Measurements from ENCODE around the gene LSR. TPM values are rescaled to one million over a fixed set of nuclear protein-coding genes. Genes with fewer than 3 reads are reported as not detected.
"Not testable (repeated sequence)": the region's sequence is repeated elsewhere in the genome, so short reads cannot be mapped to it uniquely, and the experiment has no call there.

LSR gene
- total RNA-seq, 2 donors from 2014 or later, result 7.6 to 9.3 TPM

- DNase-seq (ENCODE audit: low spot score) (no peak), ATAC-seq (ENCODE audit: insufficient number of reproducible peaks, low FRiP score, low read depth) (no peak)
- Histone ChIP-seq H3K36me3 (no peaks in the 10 kb centered on the region), H3K4me1 (ENCODE audit: control insufficient read depth in 1 of 2, low read depth in 2 of 2) (no peaks in the 10 kb centered on the region), H3K27ac (no peak overlapping the region), H3K4me3 (no peak overlapping the region), H3K27me3 (replicated peaks; ENCODE audit: insufficient read depth) (no peaks in the 10 kb centered on the region), H3K9me3 (no peaks in the 10 kb centered on the region)
- TF ChIP-seq, protein P1, sequence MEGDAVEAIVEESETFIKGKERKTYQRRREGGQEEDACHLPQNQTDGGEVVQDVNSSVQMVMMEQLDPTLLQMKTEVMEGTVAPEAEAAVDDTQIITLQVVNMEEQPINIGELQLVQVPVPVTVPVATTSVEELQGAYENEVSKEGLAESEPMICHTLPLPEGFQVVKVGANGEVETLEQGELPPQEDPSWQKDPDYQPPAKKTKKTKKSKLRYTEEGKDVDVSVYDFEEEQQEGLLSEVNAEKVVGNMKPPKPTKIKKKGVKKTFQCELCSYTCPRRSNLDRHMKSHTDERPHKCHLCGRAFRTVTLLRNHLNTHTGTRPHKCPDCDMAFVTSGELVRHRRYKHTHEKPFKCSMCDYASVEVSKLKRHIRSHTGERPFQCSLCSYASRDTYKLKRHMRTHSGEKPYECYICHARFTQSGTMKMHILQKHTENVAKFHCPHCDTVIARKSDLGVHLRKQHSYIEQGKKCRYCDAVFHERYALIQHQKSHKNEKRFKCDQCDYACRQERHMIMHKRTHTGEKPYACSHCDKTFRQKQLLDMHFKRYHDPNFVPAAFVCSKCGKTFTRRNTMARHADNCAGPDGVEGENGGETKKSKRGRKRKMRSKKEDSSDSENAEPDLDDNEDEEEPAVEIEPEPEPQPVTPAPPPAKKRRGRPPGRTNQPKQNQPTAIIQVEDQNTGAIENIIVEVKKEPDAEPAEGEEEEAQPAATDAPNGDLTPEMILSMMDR (IDR thresholded peaks at IDR 0.05), result no peak
These were observed 28.4 kb upstream of the LSR start for GRCh38 chr19:35220315-35220921.

DNA sequence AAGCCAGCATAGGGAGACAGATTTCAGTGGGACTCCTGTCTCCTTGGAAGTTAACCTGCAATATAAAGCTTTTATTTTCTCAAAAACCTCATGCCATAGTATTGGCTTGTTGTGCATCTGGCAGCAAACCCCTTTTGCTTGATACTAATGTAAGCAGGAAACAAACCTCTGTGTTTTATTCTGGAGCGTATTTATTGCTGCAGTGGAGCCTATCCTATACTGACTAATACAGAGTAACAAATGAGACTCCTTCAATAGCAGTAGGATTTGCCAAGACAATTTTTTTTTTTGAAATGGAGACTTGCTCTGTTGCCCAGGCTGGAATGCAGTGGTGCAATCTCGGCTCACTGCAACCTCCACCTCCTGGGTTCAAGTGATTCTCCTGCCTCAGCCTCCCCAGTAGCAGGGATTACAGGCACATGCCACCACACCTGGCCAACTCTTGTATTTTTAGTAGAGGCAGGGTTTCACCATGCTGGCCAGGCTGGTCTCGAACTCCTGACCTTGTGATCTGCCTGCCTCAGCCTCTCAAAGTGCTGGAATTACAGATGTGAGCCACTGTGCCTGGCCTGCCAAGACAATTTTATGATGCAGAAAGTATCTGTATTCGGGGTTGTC is 27.7 kb upstream of the LSR start:
- not testable (repeated sequence) for ATAC-seq (ENCODE audit: insufficient number of reproducible peaks, low FRiP score, low read depth)

DNA sequence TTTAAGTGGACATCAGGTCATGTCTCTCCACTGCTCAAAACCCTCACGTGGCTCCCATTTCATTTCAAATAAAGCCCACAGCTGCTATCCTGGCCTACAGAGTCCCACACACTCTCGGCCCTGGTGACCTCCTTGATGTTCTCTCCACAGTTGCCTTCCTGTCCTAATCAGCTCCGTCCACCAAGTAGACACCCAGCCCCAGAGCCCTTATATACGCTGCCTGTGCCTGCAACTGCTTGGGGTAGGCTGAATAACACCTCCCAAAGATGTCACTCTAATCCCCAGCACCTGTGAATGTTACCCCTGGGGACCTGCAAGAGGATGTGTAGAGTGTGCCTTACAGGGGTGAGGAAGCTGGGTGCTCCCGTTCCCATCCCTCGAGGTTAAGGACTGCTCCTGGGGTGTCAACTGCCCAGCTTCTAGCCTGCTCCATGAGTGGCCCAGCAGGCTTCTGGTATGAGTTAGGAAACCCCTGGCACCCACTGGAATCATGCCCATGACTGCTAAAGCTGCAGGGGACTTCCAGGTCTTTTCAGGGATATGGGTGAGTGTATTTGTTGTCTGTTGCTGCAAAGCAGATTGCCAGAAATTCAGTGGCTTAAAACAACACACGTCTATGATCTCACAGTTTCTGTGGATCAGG is 26.3 kb upstream of the LSR start:
- TF ChIP-seq, protein P1 (IDR thresholded peaks at IDR 0.05), result no peak
- Histone ChIP-seq H3K27ac (no peak overlapping the region), H3K4me3 (no peak overlapping the region), H3K9me3 (no peaks in the 10 kb centered on the region), H3K27me3 (replicated peaks; ENCODE audit: insufficient read depth) (no peaks in the 10 kb centered on the region), H3K4me1 (ENCODE audit: control insufficient read depth in 1 of 2, low read depth in 2 of 2) (no peaks in the 10 kb centered on the region), H3K36me3 (no peaks in the 10 kb centered on the region)
- ATAC-seq (ENCODE audit: insufficient number of reproducible peaks, low FRiP score, low read depth) (no peak), DNase-seq (ENCODE audit: low spot score) (no peak)

More for the DNA sequence above, 27.7 kb upstream of the LSR start:
- not testable (repeated sequence) for DNase-seq (ENCODE audit: low spot score); H3K27ac ChIP-seq; H3K4me1 ChIP-seq (ENCODE audit: control insufficient read depth in 1 of 2, low read depth in 2 of 2); H3K9me3 ChIP-seq; H3K4me3 ChIP-seq; H3K36me3 ChIP-seq; H3K27me3 ChIP-seq (replicated peaks; ENCODE audit: insufficient read depth)

GRCh38 chr19:35223084-35223790 is 25.6 kb upstream of the LSR start:
- H3K9me3 ChIP-seq, result no peaks in the 10 kb centered on the region
- no peaks in the 10 kb centered on the region for H3K36me3 ChIP-seq
- ATAC-seq (ENCODE audit: insufficient number of reproducible peaks, low FRiP score, low read depth), result no peak
- DNase-seq (ENCODE audit: low spot score), result no peak
- TF ChIP-seq, protein P1 (IDR thresholded peaks at IDR 0.05), result no peak
- H3K27ac ChIP-seq, result no peak overlapping the region
- H3K4me1 ChIP-seq (ENCODE audit: control insufficient read depth in 1 of 2, low read depth in 2 of 2), result no peaks in the 10 kb centered on the region
- no peak overlapping the region for H3K4me3 ChIP-seq
- H3K27me3 ChIP-seq (replicated peaks; ENCODE audit: insufficient read depth), result no peaks in the 10 kb centered on the region

- H3K4me1 ChIP-seq (ENCODE audit: control insufficient read depth in 1 of 2, low read depth in 2 of 2), result no peaks in the 10 kb centered on the region
- no peak for ATAC-seq (ENCODE audit: insufficient number of reproducible peaks, low FRiP score, low read depth)
- H3K36me3 ChIP-seq, result no peaks in the 10 kb centered on the region
- H3K4me3 ChIP-seq, result no peak overlapping the region
- H3K9me3 ChIP-seq, result no peaks in the 10 kb centered on the region
- no peak for DNase-seq (ENCODE audit: low spot score)
- no peaks in the 10 kb centered on the region for H3K27me3 ChIP-seq (replicated peaks; ENCODE audit: insufficient read depth)
- no peak overlapping the region for H3K27ac ChIP-seq
- TF ChIP-seq, protein P1 (IDR thresholded peaks at IDR 0.05), result no peak
These were observed 24.8 kb upstream of the LSR start for GRCh38 chr19:35223862-35224505.
